Measurements from ENCODE around the gene PRR20G.
"Not testable (repeated sequence)": the region's sequence is repeated elsewhere in the genome, so short reads cannot be mapped to it uniquely, and the experiment has no call there.

Gene PRR20G

GRCh38 chr3:127304121-127304744, 16.4 kb upstream of the PRR20G start:
- Histone ChIP-seq H3K9ac (ENCODE audit: low read depth in 1 of 2, low read length in 2 of 2) (peak overlapping the region in 1 of 2 donors; percentile 70), H3K27me3 (ENCODE audit: control insufficient read depth in 2 of 2, insufficient read depth in 2 of 2, low read length in 2 of 2) (no peaks in the 10 kb centered on the region), H3K9me3 (ENCODE audit: control insufficient read depth in 2 of 2, low read length in 2 of 2) (no peaks in the 10 kb centered on the region), H3K4me3 (ENCODE audit: low read length in 2 of 2) (peak overlapping the region in 1 of 2 donors; percentile 7), H3K36me3 (ENCODE audit: control insufficient read depth in 2 of 2, insufficient read depth in 2 of 2, low read length in 2 of 2) (no peaks in the 10 kb centered on the region), H3K4me1 (ENCODE audit: control insufficient read depth in 2 of 2, insufficient read depth in 2 of 2, low read length in 2 of 2) (peaks cover 0 to 6% of the 10 kb centered on the region in 2 donors), H3K27ac (ENCODE audit: low read depth in 2 of 2, low read length in 2 of 2) (peak overlapping the region; percentile 23 to 64)

GRCh38 chr3:127299276-127299675, 11.4 kb upstream of the PRR20G start:
- Histone ChIP-seq H3K4me1 (ENCODE audit: control insufficient read depth in 2 of 2, insufficient read depth in 2 of 2, low read length in 2 of 2) (no peaks in the 10 kb centered on the region), H3K27ac (ENCODE audit: low read depth in 2 of 2, low read length in 2 of 2) (no peak overlapping the region), H3K9ac (ENCODE audit: low read depth in 1 of 2, low read length in 2 of 2) (no peak overlapping the region), H3K36me3 (ENCODE audit: control insufficient read depth in 2 of 2, insufficient read depth in 2 of 2, low read length in 2 of 2) (no peaks in the 10 kb centered on the region), H3K4me3 (ENCODE audit: low read length in 2 of 2) (no peak overlapping the region), H3K9me3 (ENCODE audit: control insufficient read depth in 2 of 2, low read length in 2 of 2) (no peaks in the 10 kb centered on the region), H3K27me3 (ENCODE audit: control insufficient read depth in 2 of 2, insufficient read depth in 2 of 2, low read length in 2 of 2) (no peaks in the 10 kb centered on the region)

- Histone ChIP-seq H3K9me3 (ENCODE audit: control insufficient read depth in 2 of 2, low read length in 2 of 2) (no peaks in the 10 kb centered on the region), H3K4me3 (ENCODE audit: low read length in 2 of 2) (no peak overlapping the region), H3K36me3 (ENCODE audit: control insufficient read depth in 2 of 2, insufficient read depth in 2 of 2, low read length in 2 of 2) (no peaks in the 10 kb centered on the region), H3K9ac (ENCODE audit: low read depth in 1 of 2, low read length in 2 of 2) (no peak overlapping the region), H3K4me1 (ENCODE audit: control insufficient read depth in 2 of 2, insufficient read depth in 2 of 2, low read length in 2 of 2) (no peaks in the 10 kb centered on the region), H3K27me3 (ENCODE audit: control insufficient read depth in 2 of 2, insufficient read depth in 2 of 2, low read length in 2 of 2) (no peaks in the 10 kb centered on the region), H3K27ac (ENCODE audit: low read depth in 2 of 2, low read length in 2 of 2) (no peak overlapping the region)
Observed at GRCh38 chr3:127296959-127297358, 9.1 kb upstream of the PRR20G start.

GRCh38 chr3:127296166-127296565, 8.3 kb upstream of the PRR20G start:
- H3K9ac ChIP-seq (ENCODE audit: low read depth in 1 of 2, low read length in 2 of 2), result no peak overlapping the region
- H3K36me3 ChIP-seq (ENCODE audit: control insufficient read depth in 2 of 2, insufficient read depth in 2 of 2, low read length in 2 of 2), result no peaks in the 10 kb centered on the region
- H3K27ac ChIP-seq (ENCODE audit: low read depth in 2 of 2, low read length in 2 of 2), result no peak overlapping the region
- no peaks in the 10 kb centered on the region for H3K27me3 ChIP-seq (ENCODE audit: control insufficient read depth in 2 of 2, insufficient read depth in 2 of 2, low read length in 2 of 2)
- H3K9me3 ChIP-seq (ENCODE audit: control insufficient read depth in 2 of 2, low read length in 2 of 2), result no peaks in the 10 kb centered on the region
- no peak overlapping the region for H3K4me3 ChIP-seq (ENCODE audit: low read length in 2 of 2)
- no peaks in the 10 kb centered on the region for H3K4me1 ChIP-seq (ENCODE audit: control insufficient read depth in 2 of 2, insufficient read depth in 2 of 2, low read length in 2 of 2)

GRCh38 chr3:127293650-127294049, 5.8 kb upstream of the PRR20G start:
- H3K9ac ChIP-seq (ENCODE audit: low read depth in 1 of 2, low read length in 2 of 2); H3K4me1 ChIP-seq (ENCODE audit: control insufficient read depth in 2 of 2, insufficient read depth in 2 of 2, low read length in 2 of 2); H3K4me3 ChIP-seq (ENCODE audit: low read length in 2 of 2); H3K36me3 ChIP-seq (ENCODE audit: control insufficient read depth in 2 of 2, insufficient read depth in 2 of 2, low read length in 2 of 2); H3K27ac ChIP-seq (ENCODE audit: low read depth in 2 of 2, low read length in 2 of 2); H3K9me3 ChIP-seq (ENCODE audit: control insufficient read depth in 2 of 2, low read length in 2 of 2); H3K27me3 ChIP-seq (ENCODE audit: control insufficient read depth in 2 of 2, insufficient read depth in 2 of 2, low read length in 2 of 2): not testable (repeated sequence)

- Histone ChIP-seq H3K36me3 (ENCODE audit: control insufficient read depth in 2 of 2, insufficient read depth in 2 of 2, low read length in 2 of 2) (no peaks in the 10 kb centered on the region), H3K4me1 (ENCODE audit: control insufficient read depth in 2 of 2, insufficient read depth in 2 of 2, low read length in 2 of 2) (no peaks in the 10 kb centered on the region), H3K27ac (ENCODE audit: low read depth in 2 of 2, low read length in 2 of 2) (no peak overlapping the region), H3K9ac (ENCODE audit: low read depth in 1 of 2, low read length in 2 of 2) (no peak overlapping the region), H3K4me3 (ENCODE audit: low read length in 2 of 2) (no peak overlapping the region), H3K27me3 (ENCODE audit: control insufficient read depth in 2 of 2, insufficient read depth in 2 of 2, low read length in 2 of 2) (no peaks in the 10 kb centered on the region), H3K9me3 (ENCODE audit: control insufficient read depth in 2 of 2, low read length in 2 of 2) (no peaks in the 10 kb centered on the region)
Observed at GRCh38 chr3:127291611-127292010, 3.8 kb upstream of the PRR20G start.

GRCh38 chr3:127291114-127291513, 3.3 kb upstream of the PRR20G start:
- Histone ChIP-seq H3K9me3 (ENCODE audit: control insufficient read depth in 2 of 2, low read length in 2 of 2) (no peaks in the 10 kb centered on the region), H3K27ac (ENCODE audit: low read depth in 2 of 2, low read length in 2 of 2) (no peak overlapping the region), H3K4me1 (ENCODE audit: control insufficient read depth in 2 of 2, insufficient read depth in 2 of 2, low read length in 2 of 2) (no peaks in the 10 kb centered on the region), H3K9ac (ENCODE audit: low read depth in 1 of 2, low read length in 2 of 2) (no peak overlapping the region), H3K4me3 (ENCODE audit: low read length in 2 of 2) (no peak overlapping the region), H3K27me3 (ENCODE audit: control insufficient read depth in 2 of 2, insufficient read depth in 2 of 2, low read length in 2 of 2) (no peaks in the 10 kb centered on the region), H3K36me3 (ENCODE audit: control insufficient read depth in 2 of 2, insufficient read depth in 2 of 2, low read length in 2 of 2) (no peaks in the 10 kb centered on the region)

GRCh38 chr3:127289706-127290575, 2.1 kb upstream of the PRR20G start:
- H3K4me3 ChIP-seq (ENCODE audit: low read length in 2 of 2), result no peak overlapping the region
- no peak overlapping the region for H3K9ac ChIP-seq (ENCODE audit: low read depth in 1 of 2, low read length in 2 of 2)
- no peaks in the 10 kb centered on the region for H3K27me3 ChIP-seq (ENCODE audit: control insufficient read depth in 2 of 2, insufficient read depth in 2 of 2, low read length in 2 of 2)
- H3K9me3 ChIP-seq (ENCODE audit: control insufficient read depth in 2 of 2, low read length in 2 of 2), result no peaks in the 10 kb centered on the region
- no peaks in the 10 kb centered on the region for H3K4me1 ChIP-seq (ENCODE audit: control insufficient read depth in 2 of 2, insufficient read depth in 2 of 2, low read length in 2 of 2)
- no peak overlapping the region for H3K27ac ChIP-seq (ENCODE audit: low read depth in 2 of 2, low read length in 2 of 2)
- H3K36me3 ChIP-seq (ENCODE audit: control insufficient read depth in 2 of 2, insufficient read depth in 2 of 2, low read length in 2 of 2), result no peaks in the 10 kb centered on the region

- H3K4me3 ChIP-seq (ENCODE audit: low read length in 2 of 2), result no peak overlapping the region
- no peaks in the 10 kb centered on the region for H3K9me3 ChIP-seq (ENCODE audit: control insufficient read depth in 2 of 2, low read length in 2 of 2)
- no peaks in the 10 kb centered on the region for H3K4me1 ChIP-seq (ENCODE audit: control insufficient read depth in 2 of 2, insufficient read depth in 2 of 2, low read length in 2 of 2)
- H3K36me3 ChIP-seq (ENCODE audit: control insufficient read depth in 2 of 2, insufficient read depth in 2 of 2, low read length in 2 of 2), result no peaks in the 10 kb centered on the region
- H3K9ac ChIP-seq (ENCODE audit: low read depth in 1 of 2, low read length in 2 of 2), result no peak overlapping the region
- no peaks in the 10 kb centered on the region for H3K27me3 ChIP-seq (ENCODE audit: control insufficient read depth in 2 of 2, insufficient read depth in 2 of 2, low read length in 2 of 2)
- no peak overlapping the region for H3K27ac ChIP-seq (ENCODE audit: low read depth in 2 of 2, low read length in 2 of 2)
Observed at GRCh38 chr3:127288921-127289705, 1.3 kb upstream of the PRR20G start.

GRCh38 chr3:127288343-127288742, 497 bp upstream of the PRR20G start:
- H3K9me3 ChIP-seq (ENCODE audit: control insufficient read depth in 2 of 2, low read length in 2 of 2), result no peaks in the 10 kb centered on the region
- no peaks in the 10 kb centered on the region for H3K27me3 ChIP-seq (ENCODE audit: control insufficient read depth in 2 of 2, insufficient read depth in 2 of 2, low read length in 2 of 2)
- H3K9ac ChIP-seq (ENCODE audit: low read depth in 1 of 2, low read length in 2 of 2), result no peak overlapping the region
- H3K4me1 ChIP-seq (ENCODE audit: control insufficient read depth in 2 of 2, insufficient read depth in 2 of 2, low read length in 2 of 2), result no peaks in the 10 kb centered on the region
- no peak overlapping the region for H3K27ac ChIP-seq (ENCODE audit: low read depth in 2 of 2, low read length in 2 of 2)
- H3K4me3 ChIP-seq (ENCODE audit: low read length in 2 of 2), result no peak overlapping the region
- no peaks in the 10 kb centered on the region for H3K36me3 ChIP-seq (ENCODE audit: control insufficient read depth in 2 of 2, insufficient read depth in 2 of 2, low read length in 2 of 2)
